Measurements from ENCODE around the gene ANKLE1. TPM values are rescaled to one million over a fixed set of nuclear protein-coding genes. Genes with fewer than 3 reads are reported as not detected.

The ANKLE1 gene, protein sequence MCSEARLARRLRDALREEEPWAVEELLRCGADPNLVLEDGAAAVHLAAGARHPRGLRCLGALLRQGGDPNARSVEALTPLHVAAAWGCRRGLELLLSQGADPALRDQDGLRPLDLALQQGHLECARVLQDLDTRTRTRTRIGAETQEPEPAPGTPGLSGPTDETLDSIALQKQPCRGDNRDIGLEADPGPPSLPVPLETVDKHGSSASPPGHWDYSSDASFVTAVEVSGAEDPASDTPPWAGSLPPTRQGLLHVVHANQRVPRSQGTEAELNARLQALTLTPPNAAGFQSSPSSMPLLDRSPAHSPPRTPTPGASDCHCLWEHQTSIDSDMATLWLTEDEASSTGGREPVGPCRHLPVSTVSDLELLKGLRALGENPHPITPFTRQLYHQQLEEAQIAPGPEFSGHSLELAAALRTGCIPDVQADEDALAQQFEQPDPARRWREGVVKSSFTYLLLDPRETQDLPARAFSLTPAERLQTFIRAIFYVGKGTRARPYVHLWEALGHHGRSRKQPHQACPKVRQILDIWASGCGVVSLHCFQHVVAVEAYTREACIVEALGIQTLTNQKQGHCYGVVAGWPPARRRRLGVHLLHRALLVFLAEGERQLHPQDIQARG
- total RNA-seq (2013; cell fraction: nucleolus; rRNA removed) = 14.1 and 14.4 TPM in 2 replicates
- total RNA-seq (2014; rRNA removed) (10.7 and 13.4 TPM in 2 replicates), total RNA-seq (2014; rRNA removed; fragmentation: Illumina TruSeq; extraction: Trizol) (4.6 and 5.5 TPM in 2 replicates), total RNA-seq (2021) (13.1 and 16.0 TPM in 2 replicates), polyA plus RNA-seq (2011; rRNA removed) (2.2 and 4.4 TPM in 2 replicates), polyA plus RNA-seq (2014; fragmentation: Illumina TruSeq; extraction: Trizol) (6.2 and 8.4 TPM in 2 replicates), polyA plus RNA-seq (2014; fragmentation: Nextera tagmentation; extraction: Ambion mirVana) (1 to 10 TPM; 2.2 to 2.3 TPM), polyA plus RNA-seq (2014; rRNA removed) (17.9 and 20.8 TPM in 2 replicates), polyA plus RNA-seq (2016; fragmentation: Nextera tagmentation; extraction: Ambion mirVana) (10 to 100 TPM; 16.5 to 16.6 TPM), polyA minus RNA-seq (2011; rRNA and poly(A)+ RNA removed) (2.4 and 5.0 TPM in 2 replicates), Bru-seq, nascent RNA (percentile 52 among the genes with signal in this experiment), BruChase-seq, experiment 1, labeled RNA remaining after a 6-hour chase (percentile 62 among the genes with signal in this experiment), BruChase-seq, experiment 2, labeled RNA remaining after a 2-hour chase (percentile 60 among the genes with signal in this experiment)
- polyA plus RNA-seq (2011; ENCODE audit: low read depth) = 1.2 TPM
- 4.9 and 8.8 TPM in 2 replicates for polyA plus RNA-seq (2011; cell fraction: cytosol; rRNA removed)
- polyA plus RNA-seq (2011; cell fraction: nucleus; rRNA removed) = 20.6 and 30.5 TPM in 2 replicates
- 3.6 and 4.6 TPM in 2 replicates for polyA plus RNA-seq (2012)
- polyA minus RNA-seq (2011; cell fraction: cytosol; rRNA and poly(A)+ RNA removed) = 3.6 and 4.7 TPM in 2 replicates
- 9.4 and 19.7 TPM in 2 replicates for polyA minus RNA-seq (2011; cell fraction: nucleus; rRNA and poly(A)+ RNA removed)
- long read RNA-seq, experiment 1, partial matches to known transcripts = 4 of 10 reads
- long read RNA-seq, experiment 1, other reads (novel, unspliced or antisense) = 4 of 10 reads
- long read RNA-seq, experiment 2, partial matches to known transcripts = 3 of 3 reads
- long read RNA-seq, experiment 2, other reads (novel, unspliced or antisense) = 0 of 3 reads

DNA sequence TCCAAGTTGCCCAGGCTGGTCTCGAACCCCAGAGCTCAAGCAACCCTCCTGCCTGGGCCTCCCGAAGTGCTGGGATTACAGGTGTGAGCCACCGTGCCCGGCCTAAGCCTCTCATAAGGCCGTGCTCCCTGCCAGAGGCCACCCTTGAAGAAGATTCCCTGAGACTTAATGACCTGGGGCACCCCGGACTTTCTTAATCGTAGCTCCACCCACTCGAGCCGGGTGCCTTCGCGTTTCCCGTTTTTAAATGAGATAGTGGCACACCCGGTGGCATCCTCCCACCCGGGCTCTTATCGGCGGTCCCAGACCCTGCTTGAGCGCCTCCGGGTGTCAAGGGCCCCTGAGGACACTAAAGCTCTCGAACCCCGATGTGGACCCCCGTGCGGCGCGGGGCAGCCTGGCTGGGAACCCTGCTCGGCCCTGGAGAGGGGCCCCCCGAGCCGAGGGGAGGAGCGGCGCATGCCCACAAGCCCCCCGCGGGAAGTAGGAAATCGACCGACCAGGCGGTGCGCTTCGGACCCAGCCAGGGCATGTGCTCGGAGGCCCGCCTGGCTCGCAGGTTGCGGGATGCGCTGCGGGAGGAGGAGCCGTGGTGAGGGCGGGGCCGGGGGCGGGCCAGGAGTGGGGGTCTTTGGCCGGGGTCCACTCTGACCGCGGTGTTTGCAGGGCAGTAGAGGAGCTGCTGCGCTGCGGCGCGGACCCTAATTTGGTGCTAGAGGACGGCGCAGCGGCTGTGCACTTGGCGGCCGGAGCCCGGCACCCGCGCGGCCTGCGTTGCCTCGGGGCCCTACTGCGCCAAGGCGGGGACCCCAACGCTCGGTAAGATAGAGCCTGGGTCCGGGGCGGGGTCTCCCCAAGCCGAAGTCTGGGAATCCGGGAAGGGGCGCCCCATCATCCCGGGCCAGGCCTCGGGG is at the start of gene ANKLE1:
Gene ANKLE1 (plus strand): TSS at position 511 of the 914 bp plus-strand sequence. CDS start 20 bp downstream, at position 531.
- Histone ChIP-seq H3K9me3 (replicated peaks; ENCODE audit: control insufficient read depth, insufficient read depth, low read length) (no peaks in the 10 kb centered on the region), H3K36me3 (ENCODE audit: control insufficient read depth in 2 of 2, insufficient read depth in 2 of 2, low read length in 1 of 2) (peaks cover 0 to 9% of the 10 kb centered on the region in 2 experiments; a peak in 3 of 4 replicates), H3K79me2 (ENCODE audit: control insufficient read depth, insufficient read depth, low read length) (no peaks in the 10 kb centered on the region; the same call in 1 of the 2 replicates), H4K20me1 (ENCODE audit: control insufficient read depth, insufficient read depth) (no peaks in the 10 kb centered on the region), H3K4me1 (ENCODE audit: control insufficient read depth, insufficient read depth, low read length) (peaks cover 9% of the 10 kb centered on the region), H3K27me3 (replicated peaks in 1 of 2; ENCODE audit: control insufficient read depth in 2 of 2, insufficient read depth in 2 of 2, low read length in 1 of 2) (no peaks in the 10 kb centered on the region), H3K27ac (ENCODE audit: control insufficient read depth, insufficient read depth) (peak within 1 kb of the TSS; percentile 68), H3K4me3 (peak within 1 kb of the TSS; percentile 85), H3K4me2 (ENCODE audit: control insufficient read depth, insufficient read depth) (peak within 1 kb of the TSS; percentile 92), H2AFZ (ENCODE audit: control insufficient read depth, low read depth, low read length) (peak within 1 kb of the TSS; percentile 58), H3K9ac (ENCODE audit: control insufficient read depth, insufficient read depth, low read length) (peak within 1 kb of the TSS; percentile 73)
- intact Hi-C loops (cut with micrococcal nuclease; ENCODE audit: unreplicated experiment) (loop anchor here (1.0 to 2.0 kb wide), 4 partner anchors 15 to 214 kb away; partner anchors contain the start of gene BABAM1), in situ Hi-C loops (cut with MboI) (no loop called here)
- BruUV-seq (replicated peaks) = no TSS peak
- WGBS (ENCODE audit: insufficient coverage, insufficient replicate concordance, low lambda C conversion rate, missing lambda C conversion rate) = under 1% methylated on average over 55 of the region's 75 CpGs
- RAD21 ChIA-PET (ENCODE audit: unreplicated experiment) = interaction anchor here (0.6 to 4.3 kb wide), 17 partner anchors 15 to 502 kb away, joined by 3 to 22 read pairs (median 4); partner anchors contain the start of genes BABAM1, DDA1, USE1 and USHBP1
- peak; percentile 54 for FAIRE-seq
- peak; percentile 81 for ATAC-seq
- DNase-seq (ENCODE audit: low read depth, low spot score) = peak; percentile 32
- POLR2A ChIA-PET = interaction anchor here (0.6 to 3.2 kb wide), 10 partner anchors 14 to 997 kb away, joined by 3 to 16 read pairs (median 3); partner anchors contain the start of genes BABAM1, OCEL1 and USE1
- CTCF ChIA-PET = interaction anchor here (0.6 to 6.9 kb wide), 29 partner anchors 8 to 566 kb away, joined by 3 to 120 read pairs (median 4); partner anchors contain the start of genes ABHD8, BABAM1, MRPL34 and MYO9B
- SMC1A ChIA-PET (ENCODE audit: uncharacterized antibody, unreplicated experiment) = interaction anchor here (0.6 to 6.5 kb wide), 13 partner anchors 11 to 567 kb away, joined by 3 to 43 read pairs (median 4); partner anchors contain the start of genes BABAM1 and USHBP1
- TF ChIP-seq, protein P1, sequence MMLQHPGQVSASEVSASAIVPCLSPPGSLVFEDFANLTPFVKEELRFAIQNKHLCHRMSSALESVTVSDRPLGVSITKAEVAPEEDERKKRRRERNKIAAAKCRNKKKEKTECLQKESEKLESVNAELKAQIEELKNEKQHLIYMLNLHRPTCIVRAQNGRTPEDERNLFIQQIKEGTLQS (IDR thresholded peaks at IDR 0.05; ENCODE audit: borderline replicate concordance, extremely low read depth, low read depth, low read length) = no peak
- TF ChIP-seq SMARCA5 (IDR thresholded peaks at IDR 0.05) (peak; percentile 50; the same call in 1 of the 2 replicates), GATAD2B (conservative IDR thresholded peaks at IDR 0.05; ENCODE audit: low read depth) (peak; percentile 69; the same call in 1 of the 2 replicates), SIN3A (IDR thresholded peaks at IDR 0.05; ENCODE audit: low read depth, low read length) (no peak), SPI1 (IDR thresholded peaks at IDR 0.05; ENCODE audit: borderline replicate concordance, insufficient read depth, low read depth, low read length) (peak; percentile 55; the same call in 1 of the 2 replicates), PML (IDR thresholded peaks at IDR 0.05; ENCODE audit: low read length) (no peak), SRF (IDR thresholded peaks at IDR 0.05; ENCODE audit: low read depth in 2 of 2, low read length in 2 of 2) (no peak), POLR2A (IDR thresholded peaks at IDR 0.05; ENCODE audit: low read depth, low read length) (peak; percentile 70), KLF5 (IDR thresholded peaks at IDR 0.05; ENCODE audit: partially characterized antibody) (peak; percentile 43), IKZF1 (conservative IDR thresholded peaks at IDR 0.05) (peak; percentile 56)
- TF ChIP-seq, protein P2, sequence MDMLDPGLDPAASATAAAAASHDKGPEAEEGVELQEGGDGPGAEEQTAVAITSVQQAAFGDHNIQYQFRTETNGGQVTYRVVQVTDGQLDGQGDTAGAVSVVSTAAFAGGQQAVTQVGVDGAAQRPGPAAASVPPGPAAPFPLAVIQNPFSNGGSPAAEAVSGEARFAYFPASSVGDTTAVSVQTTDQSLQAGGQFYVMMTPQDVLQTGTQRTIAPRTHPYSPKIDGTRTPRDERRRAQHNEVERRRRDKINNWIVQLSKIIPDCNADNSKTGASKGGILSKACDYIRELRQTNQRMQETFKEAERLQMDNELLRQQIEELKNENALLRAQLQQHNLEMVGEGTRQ (IDR thresholded peaks at IDR 0.05; ENCODE audit: borderline replicate concordance, low read depth, low read length) = no peak

Data from GM12878 (cell line).